Measurements from ENCODE around the gene SLC6A11.

Gene SLC6A11

DNA sequence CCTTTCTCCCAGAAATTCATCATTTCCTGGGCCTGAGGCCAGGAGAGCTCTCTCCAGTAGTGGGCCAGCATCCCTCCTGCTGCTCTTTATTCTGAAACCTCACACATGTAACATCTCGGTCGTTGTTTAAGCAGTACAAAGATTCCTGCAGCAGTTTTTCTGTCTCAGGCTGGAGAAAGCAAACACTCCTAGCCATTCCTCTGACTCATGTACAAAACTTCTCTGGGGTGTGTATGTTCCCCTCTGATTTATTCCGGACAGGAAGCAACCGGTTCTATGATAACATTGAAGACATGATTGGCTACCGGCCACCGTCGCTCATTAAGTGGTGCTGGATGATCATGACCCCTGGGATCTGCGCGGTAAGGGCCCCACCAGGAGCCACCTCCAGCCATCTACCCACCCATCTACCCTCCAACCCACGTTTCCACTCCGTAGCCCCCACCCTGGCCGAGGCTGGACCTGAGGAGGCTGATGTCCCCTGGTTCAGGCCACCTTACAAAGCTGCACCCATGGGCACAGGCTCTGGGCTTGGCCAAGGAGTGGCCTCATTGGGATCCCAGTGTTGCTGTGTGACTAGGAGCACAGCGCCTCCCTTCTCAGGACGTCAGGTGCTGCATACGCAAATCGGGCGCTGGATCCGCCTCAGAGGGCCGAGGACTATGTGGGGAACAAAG is 117.9 kb downstream of the SLC6A11 start:
- no peak for DNase-seq

DNA sequence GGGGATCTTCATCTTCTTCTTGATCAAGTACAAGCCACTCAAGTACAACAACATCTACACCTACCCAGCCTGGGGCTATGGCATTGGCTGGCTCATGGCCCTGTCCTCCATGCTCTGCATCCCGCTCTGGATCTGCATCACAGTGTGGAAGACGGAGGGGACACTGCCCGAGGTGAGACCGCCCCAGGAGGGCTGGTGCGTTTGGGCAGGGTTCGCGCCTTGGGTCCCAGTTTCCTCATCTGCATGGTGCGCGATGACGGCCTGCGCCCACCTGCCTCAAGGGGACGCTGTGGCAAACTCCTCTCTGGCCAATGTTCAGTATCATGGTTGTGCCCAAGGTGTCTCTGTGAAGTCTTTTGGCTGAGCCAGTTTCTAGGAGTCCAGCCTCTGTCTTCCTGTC is 119.0 kb downstream of the SLC6A11 start:
- DNase-seq = no peak

DNA sequence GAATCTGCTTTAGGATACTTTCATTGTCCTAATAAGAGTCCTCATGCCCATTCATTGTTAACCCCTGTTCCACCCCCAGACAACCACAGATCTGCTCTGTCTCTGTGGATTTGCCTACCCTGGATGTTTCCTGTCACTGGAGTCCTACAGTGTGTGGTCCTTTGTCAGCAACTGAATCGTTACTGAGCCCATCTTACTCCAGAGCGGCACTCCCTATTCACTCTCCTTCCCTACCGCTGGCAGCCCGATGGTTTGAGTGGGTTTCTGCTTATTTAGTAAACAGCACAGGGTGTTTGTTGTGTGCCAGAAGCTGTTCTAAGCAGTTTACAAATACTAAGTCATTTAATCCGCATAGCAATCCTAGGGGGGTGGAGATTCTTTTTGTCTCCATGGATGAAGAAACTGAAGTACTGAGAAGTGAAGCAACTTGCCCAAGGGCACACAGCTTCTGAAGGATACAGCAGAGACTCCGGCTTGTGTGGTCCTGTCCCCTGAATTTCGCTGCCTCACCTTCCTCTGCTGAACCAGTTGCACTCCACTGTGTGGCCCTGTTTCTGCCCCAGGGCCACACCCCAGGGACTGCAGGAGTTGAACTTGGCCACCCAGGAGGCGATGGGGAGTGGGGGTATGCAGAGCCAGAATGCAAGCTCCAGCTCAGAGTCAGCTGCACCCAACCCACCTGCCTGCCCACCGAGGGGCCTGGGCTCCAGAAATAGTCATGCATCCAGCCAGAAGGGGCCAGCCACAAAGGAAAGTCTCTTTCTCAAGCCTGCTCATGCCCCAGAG is 120.0 kb downstream of the SLC6A11 start:
- no peak for DNase-seq

DNA sequence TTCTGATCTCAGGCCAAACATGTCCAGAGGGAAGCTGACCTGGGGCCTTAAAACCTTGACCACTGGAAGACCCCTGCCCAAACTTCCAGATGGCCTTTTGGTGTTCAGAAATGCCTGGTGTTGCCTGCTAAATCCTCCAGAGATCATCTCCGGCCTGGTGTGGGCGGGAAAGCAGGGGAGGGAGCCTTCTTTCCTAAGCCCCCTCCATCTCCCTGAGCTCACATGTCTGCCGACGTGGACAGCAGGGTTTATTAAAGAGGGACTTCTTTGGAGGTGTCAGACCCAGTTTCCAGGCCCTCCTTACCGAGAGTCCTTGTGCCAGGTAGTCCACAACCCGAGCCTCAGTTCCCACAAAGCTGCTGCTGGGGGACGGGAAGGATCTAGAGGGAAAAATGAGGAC is 120.7 kb downstream of the SLC6A11 start:
- DNase-seq = no peak

DNA sequence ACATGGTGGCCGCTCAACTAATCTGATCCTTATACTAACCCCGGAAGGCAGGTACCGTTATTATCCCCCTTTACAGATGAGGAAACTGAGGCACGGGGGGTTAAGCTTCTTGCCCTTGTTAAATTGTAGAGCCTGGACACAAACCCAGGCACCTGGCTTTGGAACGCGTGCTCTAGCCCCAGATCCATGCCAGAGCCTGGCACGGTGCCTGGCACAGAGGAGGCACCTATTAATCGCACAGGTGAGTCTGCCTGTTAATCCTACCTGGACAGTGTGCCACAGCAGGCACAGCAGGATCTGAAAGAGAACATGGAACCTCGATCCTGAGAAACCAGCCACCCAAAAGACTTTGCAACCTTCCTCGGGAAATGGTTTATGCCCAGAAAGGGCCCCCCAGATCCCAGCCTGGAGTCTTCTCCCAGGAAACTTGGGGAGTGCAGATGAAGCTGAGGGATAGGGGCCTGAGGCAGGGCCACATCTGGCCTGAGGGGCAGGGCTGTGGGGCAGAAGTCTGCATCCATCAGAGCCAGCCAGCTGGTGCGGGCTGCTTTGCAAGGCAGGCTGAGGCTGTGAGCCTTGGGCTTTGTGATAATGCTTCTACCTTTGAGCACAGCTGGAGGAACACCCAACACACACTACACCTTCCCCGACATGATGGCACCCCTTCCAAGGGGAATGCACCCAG is 121.3 kb downstream of the SLC6A11 start:
- no peak for DNase-seq

GRCh38 chr3:10939556-10939955 is 123.5 kb downstream of the SLC6A11 start:
- no peak for DNase-seq

DNA sequence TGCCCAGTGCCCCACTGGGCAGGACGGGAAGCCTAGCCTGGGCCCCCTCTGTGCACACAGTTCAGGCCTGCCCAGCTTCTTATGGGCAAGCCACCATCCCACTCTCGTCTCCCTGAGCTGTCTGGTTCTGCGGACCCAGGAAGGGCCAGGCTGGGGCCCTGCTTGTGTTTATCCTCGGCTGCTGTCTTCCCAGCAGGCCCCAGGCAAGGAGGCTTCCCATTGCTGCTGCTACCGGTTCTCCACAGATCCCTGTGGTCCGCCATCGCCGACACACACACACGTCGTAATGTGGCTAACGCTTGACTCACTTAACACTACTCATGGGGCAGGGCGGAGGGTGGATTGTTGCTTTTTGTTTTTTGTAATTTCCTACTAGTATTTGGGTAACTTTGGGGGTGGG is 124.1 kb downstream of the SLC6A11 start:
- no peak for DNase-seq

DNA sequence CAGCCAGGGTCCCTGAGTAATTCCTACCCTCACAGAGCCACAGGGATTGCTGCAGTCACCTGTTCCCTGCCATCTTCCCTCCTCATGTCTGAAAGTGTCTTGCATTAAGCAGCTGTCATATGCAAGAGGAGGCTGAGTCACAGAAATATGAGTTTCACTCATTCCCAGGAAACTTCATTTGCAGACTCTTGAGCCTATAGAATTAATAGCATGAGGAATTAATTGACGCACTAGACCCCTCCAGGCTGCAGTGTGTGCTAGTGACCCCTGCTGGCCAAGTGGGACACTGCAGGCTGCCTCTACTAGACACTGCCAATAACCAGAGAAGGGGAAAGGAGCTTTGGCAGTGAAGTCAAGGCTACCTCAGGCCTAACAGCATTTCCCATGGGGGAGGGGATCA is 125.9 kb downstream of the SLC6A11 start:
- DNase-seq = no peak

- no peak for DNase-seq
Observed at GRCh38 chr3:10942690-10943205, 126.7 kb downstream of the SLC6A11 start.

GRCh38 chr3:10944866-10945265 is 128.8 kb downstream of the SLC6A11 start:
- no peak for DNase-seq

- DNase-seq = peak; percentile 4
Observed at GRCh38 chr3:10945683-10946287, 129.8 kb downstream of the SLC6A11 start.

DNA sequence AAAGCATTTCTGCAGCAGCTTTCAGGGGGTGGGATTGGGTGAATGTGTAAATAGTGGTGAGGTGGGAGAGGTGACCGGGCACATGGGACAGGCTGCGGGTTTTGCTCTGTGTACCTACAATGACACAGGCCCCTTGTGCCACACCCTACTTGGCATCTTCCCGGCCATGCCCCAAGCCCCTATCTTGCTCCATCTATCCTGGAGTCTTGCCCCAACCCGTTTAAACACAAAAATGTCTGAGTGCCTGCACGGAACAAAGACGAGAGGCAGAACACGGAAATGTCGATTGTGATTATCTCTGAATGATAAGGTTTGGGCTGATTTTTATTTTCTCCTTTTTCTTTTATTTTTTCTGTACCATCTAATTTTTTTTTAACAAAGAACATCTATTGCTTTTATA is 130.5 kb downstream of the SLC6A11 start:
- DNase-seq = no peak

DNA sequence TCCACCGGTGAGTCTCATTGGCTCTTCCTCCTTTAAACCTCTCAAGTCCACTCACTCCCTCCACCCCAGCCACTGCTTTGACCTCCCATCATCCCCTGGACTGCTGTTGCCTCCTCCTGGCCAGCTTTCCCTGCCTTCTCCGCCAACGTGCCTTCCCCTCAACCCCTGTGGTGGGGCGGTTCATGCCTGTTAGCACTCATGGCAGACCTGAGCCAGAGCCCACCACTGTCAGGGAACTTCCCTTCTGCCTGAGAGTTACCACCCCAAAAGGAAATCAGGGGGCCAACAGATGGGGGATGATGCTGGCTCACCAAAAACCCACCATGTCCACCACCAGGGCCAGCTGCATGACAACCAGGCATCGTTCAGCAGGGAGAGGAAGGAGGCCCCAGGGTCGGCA is 132.3 kb downstream of the SLC6A11 start:
- DNase-seq = no peak

DNA sequence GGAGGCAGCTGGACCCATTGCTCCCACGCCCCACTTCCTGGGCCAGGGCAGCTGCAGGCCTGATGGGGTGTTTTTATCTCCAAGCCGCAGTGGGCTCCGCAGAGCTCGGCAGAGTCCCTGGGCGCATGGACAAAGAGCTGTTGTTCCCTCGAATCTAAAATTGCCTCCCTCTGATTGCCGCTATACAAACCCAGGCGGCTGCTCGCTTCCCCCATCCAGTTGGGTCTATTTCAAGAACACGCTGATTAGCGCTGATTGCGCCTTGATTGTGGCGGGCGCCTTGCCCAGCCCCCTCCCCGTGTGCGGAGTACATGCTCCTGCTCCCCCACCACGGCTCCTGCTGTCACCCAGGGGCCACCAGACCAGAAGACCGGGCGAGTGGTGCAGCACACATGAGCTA is 133.2 kb downstream of the SLC6A11 start:
- DNase-seq = no peak

- no peak for DNase-seq
Observed at GRCh38 chr3:10950476-10951294, 134.7 kb downstream of the SLC6A11 start.

GRCh38 chr3:10951295-10951926 is 135.4 kb downstream of the SLC6A11 start:
- DNase-seq = no peak

GRCh38 chr3:10952525-10952924 is 136.5 kb downstream of the SLC6A11 start:
- DNase-seq = no peak

GRCh38 chr3:10954740-10955139 is 138.7 kb downstream of the SLC6A11 start:
- DNase-seq = no peak

DNA sequence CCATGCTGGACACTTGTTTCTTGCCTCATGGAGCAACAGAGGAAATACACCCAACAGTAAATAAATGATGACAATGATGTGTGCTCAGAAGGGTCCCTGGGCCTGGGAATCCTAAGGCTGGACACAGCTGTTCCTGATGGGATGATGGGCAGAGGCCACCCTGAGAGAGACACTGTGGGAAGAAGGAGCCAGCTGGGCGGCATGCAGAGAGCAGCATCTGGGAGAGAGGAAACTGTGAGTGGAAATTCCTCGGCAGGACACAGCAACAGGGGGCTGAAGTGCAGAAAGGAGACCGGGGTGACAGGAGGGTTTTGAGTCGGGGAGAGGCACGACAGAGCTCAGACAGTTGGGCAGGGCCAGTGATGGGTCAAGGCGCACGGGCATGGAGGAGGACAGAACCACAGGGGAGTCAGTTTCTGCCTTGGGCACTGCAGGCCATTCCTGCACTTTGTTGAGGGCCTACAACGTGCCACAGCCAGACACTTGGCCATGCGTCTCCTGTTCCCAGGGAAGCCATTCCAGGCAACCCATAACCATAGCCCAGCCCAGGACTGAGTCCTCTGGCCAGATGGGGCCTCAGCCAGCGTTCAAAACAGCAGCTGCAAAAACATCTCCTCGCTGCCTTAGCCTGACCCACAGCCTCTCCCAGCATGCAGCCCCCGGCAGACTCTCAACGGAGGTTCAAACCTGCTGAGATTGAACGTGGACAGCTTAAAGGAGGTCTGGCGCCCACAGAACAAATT is 139.9 kb downstream of the SLC6A11 start:
- no peak for DNase-seq

DNA sequence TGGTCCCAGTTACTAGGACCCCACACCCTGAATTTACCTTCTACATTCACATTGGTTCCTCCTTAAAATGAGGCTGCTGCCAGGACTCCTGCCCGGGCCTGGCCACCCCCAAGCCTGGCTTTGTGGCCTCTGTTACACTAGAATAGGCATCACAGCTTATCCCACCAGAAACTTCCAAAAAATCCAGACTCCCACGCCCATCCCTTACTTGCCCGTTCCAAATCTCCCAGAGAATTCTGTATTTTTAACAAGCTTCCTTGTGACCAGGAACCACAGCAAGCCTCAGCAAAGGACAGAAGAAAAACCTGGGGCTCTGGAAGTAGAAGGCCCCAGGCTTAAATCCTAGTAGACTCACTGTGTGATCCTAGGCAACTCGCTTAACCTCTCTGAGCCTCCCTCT is 140.5 kb downstream of the SLC6A11 start:
- DNase-seq = no peak

DNA sequence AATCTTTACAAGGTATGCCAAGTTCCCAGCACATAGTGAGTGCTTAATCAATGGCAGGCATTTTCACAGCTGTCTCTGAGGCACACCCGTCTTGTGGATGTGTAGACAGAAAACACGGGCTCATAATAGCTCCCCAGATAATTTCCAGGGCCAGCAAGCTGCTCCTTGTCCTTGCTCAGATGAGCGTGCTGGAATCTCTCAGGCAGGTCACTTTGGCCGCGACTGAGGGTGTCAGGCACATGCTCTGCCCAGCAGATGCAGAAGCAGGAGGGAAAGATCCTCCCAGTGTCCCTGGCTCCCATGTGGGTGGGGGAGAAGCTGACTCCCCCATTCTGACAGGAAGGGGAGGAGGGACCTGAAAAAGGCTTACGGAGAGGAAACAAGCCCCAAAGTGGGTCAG is 141.0 kb downstream of the SLC6A11 start:
- DNase-seq = no peak

Measured in activated T-cell treated with anti-CD3 and anti-CD28 coated beads for 4 hours (primary cell).